Endothelial cell of umbilical vein (primary cell): ENCODE measurements around the gene NEK2. TPM values are rescaled to one million over a fixed set of nuclear protein-coding genes. Genes with fewer than 3 reads are reported as not detected.

ENCODE experiments used
- BruUV-seq: library from RNA; stranded (reverse); fragments of 400-500 nt; replicated peaks from 2 replicates; lab custom pipeline; 2021; lab: Mats Ljungman, UMichigan
- CTCF ChIA-PET: fragments of 300-600, 350-600 bp; sonication (Branson Sonifier 250); formaldehyde crosslinking; loops from one replicate; lab custom pipeline; 2021; ENCODE audit warnings: antibody characterized with exemption, inconsistent platforms; lab: Charles Lee
- POLR2A ChIA-PET: fragments of 300-600, 350-600 bp; sonication (Branson Sonifier 250); formaldehyde crosslinking; loops from one replicate; lab custom pipeline; 2021; ENCODE audit warnings: antibody characterized with exemption, inconsistent platforms; lab: Charles Lee
- DNase-seq: peaks from one replicate; pipeline ENCODE4 v3.0.0-alpha.2; 2011; ENCODE audit warnings: low read depth, low spot score
- FAIRE-seq: peaks from 2 replicates; lab custom pipeline; 2011; peaks lifted over from hg19 to GRCh38; lab: Jason Lieb, UNC
- H2AFZ ChIP-seq: 2 replicates; pipeline ENCODE4 v1.6.0; 2012; ENCODE audit warnings: low read depth, low read length, control low read depth, inconsistent platforms
- H3K27ac ChIP-seq: 2 replicates; pipeline ENCODE4 v1.5.1; 2011; ENCODE audit warnings: low read depth, mild to moderate bottlenecking, control low read depth, low read length, moderate library complexity; ENCODE audit not compliant: insufficient read depth
- H3K27me3 ChIP-seq, 2 experiments: 2 replicates each; pipeline versions ENCODE4 v1.6.0 to v1.6.1; 2011; ENCODE audit warnings: low read length in 2 of 2, mixed read lengths in 1 of 2; ENCODE audit not compliant: control insufficient read depth in 2 of 2, insufficient read depth in 2 of 2
- H3K36me3 ChIP-seq, 2 experiments: 2 replicates in 1 of 2; 3 replicates in 1 of 2; pipeline ENCODE4 v1.5.1; 2011; ENCODE audit warnings: low read length in 2 of 2, mild to moderate bottlenecking in 1 of 2, moderate library complexity in 1 of 2; ENCODE audit not compliant: control insufficient read depth in 2 of 2, insufficient read depth in 2 of 2; ENCODE audit errors: extremely low read depth in 1 of 2
- H3K4me1 ChIP-seq: 3 replicates; pipeline ENCODE4 v1.5.1; 2011; ENCODE audit warnings: mild to moderate bottlenecking, low read length; ENCODE audit not compliant: control insufficient read depth, insufficient read depth; ENCODE audit errors: extremely low read depth
- H3K4me2 ChIP-seq: 2 replicates; pipeline ENCODE4 v1.6.1; 2011; ENCODE audit warnings: low read length, control low read depth, mixed read lengths; ENCODE audit not compliant: insufficient read depth
- H3K4me3 ChIP-seq, 3 experiments: fragments of 200-600 bp in 1 of 3; sonication (generic), shearing (Covaris generic) in 1 of 3; replicated peaks in 1 of 3; 2 replicates each; pipeline ENCODE4 v1.5.1; 2011 to 2016; ENCODE audit warnings: control low read depth in 3 of 3, low read length in 3 of 3, mild to moderate bottlenecking in 2 of 3, inconsistent platforms in 1 of 3, low read depth in 1 of 3, moderate library complexity in 1 of 3; ENCODE audit not compliant: insufficient read depth in 1 of 3
- H3K79me2 ChIP-seq: 2 replicates; pipeline ENCODE4 v1.6.0; 2012; ENCODE audit warnings: low read length, inconsistent platforms; ENCODE audit not compliant: control insufficient read depth, insufficient read depth
- H3K9ac ChIP-seq: replicated peaks from 2 replicates; pipeline ENCODE3; 2011; ENCODE audit warnings: low read length, control low read depth; ENCODE audit not compliant: insufficient read depth; ENCODE audit errors: extremely low read depth
- H3K9me1 ChIP-seq: replicated peaks from 3 replicates; pipeline ENCODE4 v1.6.0; 2011; ENCODE audit warnings: mild to moderate bottlenecking, low read length; ENCODE audit not compliant: control insufficient read depth, insufficient read depth; ENCODE audit errors: extremely low read depth
- H3K9me3 ChIP-seq: replicated peaks from 2 replicates; pipeline ENCODE4 v1.5.1; 2012; ENCODE audit warnings: low read length, inconsistent platforms; ENCODE audit not compliant: control insufficient read depth, insufficient read depth
- H4K20me1 ChIP-seq: replicated peaks from 2 replicates; pipeline ENCODE3; 2011; ENCODE audit warnings: mild to moderate bottlenecking, low read length; ENCODE audit not compliant: control insufficient read depth, insufficient read depth; ENCODE audit errors: extremely low read depth
- EZH2 ChIP-seq: IDR thresholded peaks from 2 replicates; pipeline ENCODE4 v1.6.1; 2012; ENCODE audit warnings: borderline replicate concordance, low read depth, mild to moderate bottlenecking, moderate library complexity, low read length, inconsistent platforms; ENCODE audit not compliant: severe bottlenecking
- FOS ChIP-seq: IDR thresholded peaks from 2 replicates; pipeline ENCODE4 v1.6.1; 2011; ENCODE audit warnings: mild to moderate bottlenecking, low read length, moderate library complexity, borderline replicate concordance; ENCODE audit not compliant: insufficient read depth
- GATA2 ChIP-seq: IDR thresholded peaks from 2 replicates; pipeline ENCODE4 v1.7.0; 2011; ENCODE audit warnings: low read depth, mild to moderate bottlenecking, moderate library complexity, mixed read lengths, low read length; ENCODE audit not compliant: insufficient read length, insufficient read depth
- JUN ChIP-seq: IDR thresholded peaks from 2 replicates; pipeline ENCODE4 v1.6.1; 2011; ENCODE audit warnings: borderline replicate concordance, low read depth; ENCODE audit not compliant: insufficient read length, insufficient read depth
- MYC ChIP-seq: IDR thresholded peaks from one replicate; pipeline ENCODE4 v1.6.1; 2011; ENCODE audit warnings: mild to moderate bottlenecking, low read depth, low read length
- POLR2A ChIP-seq: IDR thresholded peaks from 2 replicates; pipeline ENCODE4 v1.6.1; 2012; ENCODE audit warnings: low read depth, mild to moderate bottlenecking, control low read depth, low read length
- POLR2AphosphoS5 ChIP-seq: IDR thresholded peaks from 2 replicates; pipeline ENCODE4 v1.6.1; 2012; ENCODE audit warnings: low read depth, mild to moderate bottlenecking, control low read depth, low read length, moderate library complexity; ENCODE audit not compliant: insufficient read depth
- dilution Hi-C: fragments of 300-500 bp; cut with MboI; formaldehyde crosslinking; loops from one replicate; pipeline ENCODE4 v1.15.0; 2019; ENCODE audit warnings: low sequenced_read_pairs; ENCODE audit not compliant: extremely low pct_ligation_motif_present
- intact Hi-C: fragments of 100-400 bp; cut with micrococcal nuclease; formaldehyde crosslinking; loops from one replicate; pipeline ENCODE4 v1.10.0; 2022
- polyA plus RNA-seq, 4 experiments: library from polyadenylated mRNA; depleted of rRNA in 3 of 4; stranded (reverse) in 3 of 4; unstranded in 1 of 4; fragments of >200 nt; gene quantifications; 2 replicates each; pipeline versions ENCODE4 v1.2.1 to v1.2.3, GENCODE V29; 2011 to 2012; ENCODE audit warnings: missing spikeins in 1 of 4
- total RNA-seq: library from RNA; stranded (reverse); gene quantifications from 2 replicates; pipeline ENCODE4 v1.2.3, GENCODE V29; 2021
- TF ChIP-seq, protein P1 (sequence below): IDR thresholded peaks from 2 replicates; pipeline ENCODE4 v1.6.1; 2011; ENCODE audit not compliant: insufficient read depth, insufficient read length
- TF ChIP-seq, protein P2 (sequence below), 2 donors: IDR thresholded peaks; 1 replicate in 1 of 2; 2 replicates in 1 of 2; pipeline ENCODE4 v1.5.1; 2011; ENCODE audit warnings: low read length in 2 of 2, mild to moderate bottlenecking in 2 of 2, moderate library complexity in 2 of 2, control low read depth in 1 of 2, inconsistent platforms in 1 of 2, low read depth in 1 of 2; ENCODE audit not compliant: insufficient read depth in 1 of 2; ENCODE audit errors: extremely low read depth in 1 of 2

The NEK2 gene
- total and polyA plus RNA-seq, 2 donors (not counting 3 experiments of a cell fraction or from before 2014, with no cell fraction given) = 6.6 to 19.0 TPM

DNA sequence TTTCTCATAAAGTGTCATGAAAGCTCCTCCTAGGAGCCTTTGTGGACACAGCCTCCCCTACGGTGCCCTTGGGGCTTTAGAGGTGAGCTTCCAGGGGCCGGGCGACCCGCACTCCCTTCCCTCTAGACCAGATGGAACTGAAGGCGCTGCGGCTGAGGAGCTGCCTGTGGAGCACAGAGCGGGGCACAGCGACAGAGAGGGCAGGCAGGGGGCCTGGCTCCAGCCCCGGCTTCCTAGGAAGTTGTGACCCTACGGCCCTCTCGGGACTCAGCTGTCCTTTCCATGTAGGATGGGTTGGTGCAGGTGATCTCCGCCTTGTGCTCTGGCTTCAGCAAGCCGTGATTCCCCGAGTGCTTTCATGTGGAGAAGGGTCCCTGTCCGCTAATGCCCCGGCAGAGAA lies 23.6 kb upstream of the NEK2 start:
- no peak for FAIRE-seq
- Histone ChIP-seq H3K9me1 (no peaks in the 10 kb centered on the region), H3K27me3 (peaks cover 10 to 11% of the 10 kb centered on the region in 2 experiments), H3K4me1 (no peaks in the 10 kb centered on the region), H3K27ac (no peak overlapping the region), H3K9me3 (no peaks in the 10 kb centered on the region), H3K79me2 (no peaks in the 10 kb centered on the region), H3K4me2 (no peak overlapping the region), H3K36me3 (no peaks in the 10 kb centered on the region), H3K9ac (no peak overlapping the region), H4K20me1 (no peaks in the 10 kb centered on the region), H2AFZ (peak overlapping the region; percentile 16), H3K4me3 (no peak overlapping the region)
- POLR2A ChIA-PET = interaction anchor here (0.6 kb wide), 1 partner anchor 231 kb away, joined by 3 read pairs; no protein-coding TSS in a partner anchor
- BruUV-seq = no TSS peak
- TF ChIP-seq MYC (no peak), POLR2A (no peak), POLR2AphosphoS5 (no peak), EZH2 (no peak), JUN (no peak), GATA2 (no peak), FOS (no peak)
- TF ChIP-seq, protein P1, sequence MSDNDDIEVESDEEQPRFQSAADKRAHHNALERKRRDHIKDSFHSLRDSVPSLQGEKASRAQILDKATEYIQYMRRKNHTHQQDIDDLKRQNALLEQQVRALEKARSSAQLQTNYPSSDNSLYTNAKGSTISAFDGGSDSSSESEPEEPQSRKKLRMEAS = no peak
- TF ChIP-seq, protein P2, sequence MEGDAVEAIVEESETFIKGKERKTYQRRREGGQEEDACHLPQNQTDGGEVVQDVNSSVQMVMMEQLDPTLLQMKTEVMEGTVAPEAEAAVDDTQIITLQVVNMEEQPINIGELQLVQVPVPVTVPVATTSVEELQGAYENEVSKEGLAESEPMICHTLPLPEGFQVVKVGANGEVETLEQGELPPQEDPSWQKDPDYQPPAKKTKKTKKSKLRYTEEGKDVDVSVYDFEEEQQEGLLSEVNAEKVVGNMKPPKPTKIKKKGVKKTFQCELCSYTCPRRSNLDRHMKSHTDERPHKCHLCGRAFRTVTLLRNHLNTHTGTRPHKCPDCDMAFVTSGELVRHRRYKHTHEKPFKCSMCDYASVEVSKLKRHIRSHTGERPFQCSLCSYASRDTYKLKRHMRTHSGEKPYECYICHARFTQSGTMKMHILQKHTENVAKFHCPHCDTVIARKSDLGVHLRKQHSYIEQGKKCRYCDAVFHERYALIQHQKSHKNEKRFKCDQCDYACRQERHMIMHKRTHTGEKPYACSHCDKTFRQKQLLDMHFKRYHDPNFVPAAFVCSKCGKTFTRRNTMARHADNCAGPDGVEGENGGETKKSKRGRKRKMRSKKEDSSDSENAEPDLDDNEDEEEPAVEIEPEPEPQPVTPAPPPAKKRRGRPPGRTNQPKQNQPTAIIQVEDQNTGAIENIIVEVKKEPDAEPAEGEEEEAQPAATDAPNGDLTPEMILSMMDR (IDR thresholded peaks at IDR 0.05; ENCODE audit: extremely low read depth in 1 of 2, insufficient read depth in 1 of 2, low read depth in 1 of 2, low read length in 2 of 2) = no peak
- CTCF ChIA-PET = interaction anchor here (0.6 to 3.6 kb wide), 51 partner anchors 9 to 757 kb away, joined by 3 to 75 read pairs (median 5); partner anchors contain the start of genes DTL and INTS7
- dilution Hi-C loops (no loop called here), intact Hi-C loops (loop anchor here (5.0 kb wide), 3 partner anchors 83 to 313 kb away; no protein-coding TSS in a partner anchor)
- DNase-seq = no peak
